Trophoblast cell (in vitro differentiated cells and primary cell): ENCODE data around the gene ATF7.
"Not testable (repeated sequence)": the region's sequence is repeated elsewhere in the genome, so short reads cannot be mapped to it uniquely, and the experiment has no call there.

ENCODE experiments used
- DNase-seq, 2 donors: peaks; one replicate each; pipeline ENCODE4 v3.0.0-alpha.2; 2016
- H2AFZ ChIP-seq: 2 replicates; pipeline ENCODE4 v1.6.1; 2013; ENCODE audit warnings: low read length, moderate library complexity, mild to moderate bottlenecking; ENCODE audit not compliant: insufficient read depth, poor library complexity
- H2AK5ac ChIP-seq: 2 replicates; pipeline ENCODE4 v1.6.1; 2013; ENCODE audit warnings: mild to moderate bottlenecking, low read length
- H2BK120ac ChIP-seq: 2 replicates; pipeline ENCODE4 v1.6.1; 2013; ENCODE audit warnings: low read length, mild to moderate bottlenecking, moderate library complexity; ENCODE audit not compliant: insufficient read depth, poor library complexity
- H2BK12ac ChIP-seq: 2 replicates; pipeline ENCODE4 v1.6.1; 2013; ENCODE audit warnings: mild to moderate bottlenecking, low read length, moderate library complexity
- H2BK5ac ChIP-seq: 2 replicates; pipeline ENCODE4 v1.6.1; 2013; ENCODE audit warnings: low read length, low read depth, moderate library complexity, mild to moderate bottlenecking; ENCODE audit not compliant: poor library complexity
- H3K14ac ChIP-seq: 2 replicates; pipeline ENCODE4 v1.6.1; 2013; ENCODE audit warnings: mild to moderate bottlenecking, low read length
- H3K18ac ChIP-seq: 2 replicates; pipeline ENCODE4 v1.6.1; 2013; ENCODE audit warnings: mild to moderate bottlenecking, low read length
- H3K23ac ChIP-seq: 2 replicates; pipeline ENCODE4 v1.6.1; 2013; ENCODE audit warnings: low read length
- H3K27ac ChIP-seq: 2 replicates; pipeline ENCODE4 v1.5.1; 2013; ENCODE audit warnings: low read depth, mild to moderate bottlenecking, inconsistent platforms, low read length, moderate library complexity
- H3K27me3 ChIP-seq: 2 replicates; pipeline ENCODE4 v1.6.1; 2013; ENCODE audit warnings: inconsistent platforms, mild to moderate bottlenecking, low read length, moderate library complexity; ENCODE audit not compliant: insufficient read depth
- H3K36me3 ChIP-seq, 2 experiments: 1 replicate in 1 of 2; 2 replicates in 1 of 2; pipeline ENCODE4 v1.6.1; 2013; ENCODE audit warnings: low read length in 2 of 2, mild to moderate bottlenecking in 2 of 2, moderate library complexity in 1 of 2; ENCODE audit not compliant: insufficient read depth in 2 of 2, control insufficient read depth in 1 of 2
- H3K4ac ChIP-seq: 2 replicates; pipeline ENCODE4 v1.6.1; 2013; ENCODE audit warnings: low read depth, mild to moderate bottlenecking, low read length, moderate library complexity
- H3K4me1 ChIP-seq, 2 experiments: 1 replicate in 1 of 2; 2 replicates in 1 of 2; pipeline ENCODE4 v1.6.1; 2013; ENCODE audit warnings: low read length in 2 of 2, mild to moderate bottlenecking in 2 of 2, moderate library complexity in 1 of 2; ENCODE audit not compliant: insufficient read depth in 2 of 2, control insufficient read depth in 1 of 2
- H3K4me2 ChIP-seq: 2 replicates; pipeline ENCODE4 v1.6.1; 2013; ENCODE audit warnings: inconsistent platforms, mild to moderate bottlenecking, low read length, moderate library complexity
- H3K4me3 ChIP-seq: 2 replicates; pipeline ENCODE4 v1.5.1; 2013; ENCODE audit warnings: mild to moderate bottlenecking, low read depth, low read length, inconsistent platforms
- H3K79me1 ChIP-seq: one replicate; pipeline ENCODE4 v1.6.1; 2013; ENCODE audit warnings: low read length
- H3K79me2 ChIP-seq: 2 replicates; pipeline ENCODE4 v1.6.1; 2013; ENCODE audit warnings: low read length, mild to moderate bottlenecking; ENCODE audit not compliant: control insufficient read depth, insufficient read depth, poor library complexity
- H3K9ac ChIP-seq: 2 replicates; pipeline ENCODE4 v1.6.1; 2013; ENCODE audit warnings: mild to moderate bottlenecking, low read length
- H3K9me3 ChIP-seq: 2 replicates; pipeline ENCODE4 v1.6.1; 2013; ENCODE audit warnings: low read depth, mild to moderate bottlenecking, control low read depth, inconsistent platforms, low read length; ENCODE audit not compliant: insufficient read depth
- H4K12ac ChIP-seq: 2 replicates; pipeline ENCODE4 v1.6.1; 2013; ENCODE audit warnings: low read depth, mild to moderate bottlenecking, low read length, moderate library complexity
- H4K8ac ChIP-seq: 2 replicates; pipeline ENCODE4 v1.6.1; 2013; ENCODE audit warnings: low read depth, mild to moderate bottlenecking, low read length, moderate library complexity
- H4K91ac ChIP-seq: one replicate; pipeline ENCODE4 v1.6.1; 2013; ENCODE audit warnings: low read depth, mild to moderate bottlenecking, low read length, moderate library complexity
- WGBS: extraction: QIAGEN DNeasy Blood & Tissue Kit; methylation state at CpG from one replicate; pipeline ENCODE4 v1.1.7; 2013; ENCODE audit warnings: missing lambda C conversion rate; ENCODE audit not compliant: insufficient read length, insufficient coverage; ENCODE audit errors: extremely low coverage; 5-methylcytosine and 5-hydroxymethylcytosine counted together

The ATF7 gene

DNA sequence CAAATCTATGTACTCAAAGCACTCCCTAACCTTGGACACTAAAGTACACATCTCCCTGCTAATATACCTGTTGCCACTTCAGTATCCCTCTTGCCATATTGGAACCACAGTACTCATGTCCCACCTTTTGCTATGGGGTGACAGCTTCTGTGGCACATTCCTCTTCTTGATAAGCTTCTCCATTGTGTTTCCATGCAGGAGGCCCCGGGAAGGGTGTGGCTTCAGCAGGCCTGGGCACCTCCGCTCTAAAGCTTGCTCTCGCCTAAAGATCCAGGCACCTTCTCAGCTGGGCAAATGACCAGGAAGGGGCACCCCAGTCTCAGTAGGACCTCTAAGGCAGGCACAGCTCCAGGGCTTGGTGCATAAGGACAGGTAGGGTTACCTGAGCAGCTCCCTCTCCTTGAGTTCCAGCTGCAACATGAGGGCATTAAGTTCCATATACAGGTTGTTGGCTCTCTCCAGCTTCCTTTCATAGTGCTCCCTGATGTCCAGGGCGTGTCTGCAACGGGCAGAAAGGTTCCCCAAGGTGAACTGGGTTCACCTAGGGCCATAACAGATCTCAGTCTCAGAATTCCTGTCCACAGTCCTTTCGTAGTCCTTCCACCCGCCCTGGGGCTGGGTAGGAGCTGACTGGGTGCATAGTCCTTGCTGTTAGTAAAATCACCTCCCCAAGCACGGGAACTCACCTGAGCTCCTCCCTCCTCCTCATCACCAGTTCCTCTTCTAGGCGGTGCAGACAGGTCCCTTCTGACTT lies 142.8 kb downstream of the ATF7 start:
- no peak overlapping the region for H3K18ac ChIP-seq
- no peaks in the 10 kb centered on the region for H3K9me3 ChIP-seq
- no peak overlapping the region for H4K12ac ChIP-seq
- no peaks in the 10 kb centered on the region for H3K27me3 ChIP-seq
- no peak overlapping the region for H3K4me2 ChIP-seq
- no peak overlapping the region for H3K27ac ChIP-seq
- H2BK120ac ChIP-seq: no peak overlapping the region
- H3K23ac ChIP-seq: no peak overlapping the region
- H2AFZ ChIP-seq: no peak overlapping the region
- H2BK12ac ChIP-seq: no peak overlapping the region
- no CpG with 5 or more reads among the region's 9 CpGs for WGBS
- H4K8ac ChIP-seq: no peak overlapping the region
- H3K79me1 ChIP-seq: no peaks in the 10 kb centered on the region
- no peak for DNase-seq
- no peak overlapping the region for H4K91ac ChIP-seq
- peaks cover 46 to 64% of the 10 kb centered on the region in 2 experiments for H3K36me3 ChIP-seq
- no peak overlapping the region for H3K14ac ChIP-seq
- H2BK5ac ChIP-seq: no peak overlapping the region
- no peak overlapping the region for H3K4ac ChIP-seq
- no peak overlapping the region for H3K9ac ChIP-seq
- no peak overlapping the region for H3K4me3 ChIP-seq
- no peaks in the 10 kb centered on the region for H3K4me1 ChIP-seq
- no peaks in the 10 kb centered on the region for H3K79me2 ChIP-seq
- H2AK5ac ChIP-seq: no peak overlapping the region

DNA sequence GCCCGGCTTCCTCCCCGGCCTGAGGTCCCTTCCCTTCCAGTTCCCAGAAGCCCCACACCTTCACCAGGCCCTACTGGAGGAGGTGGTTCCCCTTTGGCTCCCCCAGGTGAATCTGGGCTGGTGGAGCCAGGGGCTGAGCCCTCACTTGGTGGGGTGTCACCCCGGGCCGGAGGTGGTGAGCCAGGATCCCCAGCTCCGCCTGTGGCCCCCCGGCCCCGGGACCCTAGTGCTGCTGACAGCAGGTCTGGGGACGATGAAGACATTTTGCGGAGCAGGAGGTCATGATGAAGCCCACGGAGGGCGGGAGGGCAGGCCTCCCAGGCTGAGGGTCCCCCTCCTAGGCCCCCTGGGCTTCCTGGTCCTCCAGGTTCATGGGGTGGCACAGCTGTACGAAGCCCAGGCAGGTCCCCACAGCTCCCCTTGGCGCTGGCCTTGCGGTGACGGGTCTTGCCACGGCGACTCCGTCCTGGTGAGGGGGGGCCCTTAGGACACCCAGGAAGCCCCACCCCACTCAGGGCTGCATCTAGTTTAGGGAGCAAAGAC lies 143.5 kb downstream of the ATF7 start:
- Histone ChIP-seq H3K9me3 (no peaks in the 10 kb centered on the region), H3K23ac (no peak overlapping the region), H3K4ac (no peak overlapping the region), H3K4me1 (no peaks in the 10 kb centered on the region), H2BK12ac (no peak overlapping the region), H4K91ac (no peak overlapping the region), H3K9ac (no peak overlapping the region), H3K79me1 (no peaks in the 10 kb centered on the region), H3K36me3 (peaks cover 48 to 69% of the 10 kb centered on the region in 2 experiments), H3K4me2 (no peak overlapping the region), H3K27ac (no peak overlapping the region), H3K27me3 (no peaks in the 10 kb centered on the region), H3K18ac (no peak overlapping the region), H3K14ac (no peak overlapping the region), H3K4me3 (no peak overlapping the region), H3K79me2 (no peaks in the 10 kb centered on the region), H2BK120ac (no peak overlapping the region), H4K8ac (peak overlapping the region; percentile 12), H2AFZ (no peak overlapping the region), H4K12ac (peak overlapping the region; percentile 23), H2BK5ac (no peak overlapping the region), H2AK5ac (no peak overlapping the region)
- no CpG with 5 or more reads among the region's 18 CpGs for WGBS
- DNase-seq: no peak

- Histone ChIP-seq H2AK5ac (no peak overlapping the region), H3K23ac (no peak overlapping the region), H3K27ac (no peak overlapping the region), H3K18ac (no peak overlapping the region), H3K9me3 (no peaks in the 10 kb centered on the region), H4K12ac (peak overlapping the region; percentile 23), H3K14ac (no peak overlapping the region), H3K4me3 (no peak overlapping the region), H2BK5ac (no peak overlapping the region), H3K27me3 (no peaks in the 10 kb centered on the region), H2AFZ (no peak overlapping the region), H3K79me2 (no peaks in the 10 kb centered on the region), H2BK12ac (no peak overlapping the region), H3K4ac (no peak overlapping the region), H3K36me3 (peaks cover 48 to 71% of the 10 kb centered on the region in 2 experiments), H4K8ac (no peak overlapping the region), H3K9ac (no peak overlapping the region), H2BK120ac (no peak overlapping the region), H3K4me1 (no peaks in the 10 kb centered on the region), H3K79me1 (no peaks in the 10 kb centered on the region), H3K4me2 (no peak overlapping the region), H4K91ac (no peak overlapping the region)
- WGBS: no CpG with 5 or more reads among the region's 9 CpGs
- peak; percentile 32 to 67 for DNase-seq
Measured at GRCh38 chr12:53481939-53482586, 144.1 kb downstream of the ATF7 start.

DNA sequence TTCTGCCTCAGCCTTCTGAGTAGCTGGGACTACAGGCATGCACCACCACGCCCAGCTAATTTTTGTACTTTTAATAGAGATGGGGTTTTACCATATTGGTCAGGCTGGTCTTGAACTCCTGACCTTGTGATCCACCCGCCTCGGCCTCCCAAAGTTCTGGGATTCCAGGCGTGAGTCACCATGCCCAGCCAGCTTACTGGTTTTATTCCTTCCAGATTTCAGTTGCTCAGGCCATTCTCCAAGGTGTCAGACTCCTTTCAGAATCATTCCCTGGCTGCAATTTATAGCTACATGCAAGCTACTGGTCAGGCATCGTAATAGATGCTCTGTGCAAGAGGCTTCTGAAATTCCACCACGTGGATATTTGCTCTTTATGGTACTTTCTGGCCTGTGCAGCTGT lies 144.7 kb downstream of the ATF7 start:
- H3K18ac ChIP-seq, H3K4me2 ChIP-seq, H3K27me3 ChIP-seq, H3K9me3 ChIP-seq, H3K4me1 ChIP-seq, H4K91ac ChIP-seq, H4K12ac ChIP-seq, H2BK120ac ChIP-seq, H2BK12ac ChIP-seq, H2AFZ ChIP-seq, H3K79me2 ChIP-seq, H3K14ac ChIP-seq, H3K27ac ChIP-seq, H3K9ac ChIP-seq, H3K23ac ChIP-seq, H3K4me3 ChIP-seq, H2AK5ac ChIP-seq, H4K8ac ChIP-seq, H3K79me1 ChIP-seq, H3K4ac ChIP-seq, H2BK5ac ChIP-seq: not testable (repeated sequence)
- DNase-seq: peak in 1 of 2 donors; percentile 22
- peaks cover 48 to 73% of the 10 kb centered on the region in 2 experiments for H3K36me3 ChIP-seq
- WGBS: no CpG with 5 or more reads among the region's 6 CpGs
